Inflammatory macrophage treated with lipopolysaccharide for 1 hour (primary cell): ENCODE data around the gene TARS2.

ENCODE experiments used
- DNase-seq, 2 donors: peaks; one replicate each; pipeline ENCODE4 v3.0.0-alpha.2; 2020 to 2022

TARS2 gene

DNA sequence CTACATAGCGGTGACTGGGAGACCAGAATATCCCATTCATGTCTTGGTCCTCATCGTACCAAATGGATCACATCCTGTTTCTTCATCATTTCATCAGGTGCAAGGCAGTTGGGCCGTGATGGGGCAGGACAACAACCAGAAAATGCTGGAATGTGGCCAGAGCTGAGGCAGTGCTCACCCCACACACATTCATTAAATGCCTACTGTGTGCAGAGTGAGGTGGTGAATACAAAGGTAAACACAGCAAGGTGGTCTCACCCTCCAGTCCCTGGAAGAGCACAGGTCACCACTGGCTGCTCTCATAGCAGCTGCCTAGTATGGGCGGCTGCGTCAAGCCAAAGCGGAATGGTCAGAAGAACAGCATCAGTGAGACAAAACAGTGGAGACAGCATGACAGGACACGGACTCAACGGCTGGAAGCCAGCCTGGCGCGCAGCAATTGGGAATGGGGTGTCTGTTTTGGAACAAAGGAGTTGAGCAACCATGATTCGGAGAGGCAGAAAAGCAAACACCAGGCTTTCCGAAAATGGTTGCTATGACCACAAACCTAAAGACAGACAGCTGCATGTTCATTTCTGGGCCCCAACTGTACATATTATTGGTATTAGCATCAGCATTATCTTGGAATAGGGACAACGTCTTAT is 56.4 kb downstream of the TARS2 start:
- DNase-seq, result no peak

DNA sequence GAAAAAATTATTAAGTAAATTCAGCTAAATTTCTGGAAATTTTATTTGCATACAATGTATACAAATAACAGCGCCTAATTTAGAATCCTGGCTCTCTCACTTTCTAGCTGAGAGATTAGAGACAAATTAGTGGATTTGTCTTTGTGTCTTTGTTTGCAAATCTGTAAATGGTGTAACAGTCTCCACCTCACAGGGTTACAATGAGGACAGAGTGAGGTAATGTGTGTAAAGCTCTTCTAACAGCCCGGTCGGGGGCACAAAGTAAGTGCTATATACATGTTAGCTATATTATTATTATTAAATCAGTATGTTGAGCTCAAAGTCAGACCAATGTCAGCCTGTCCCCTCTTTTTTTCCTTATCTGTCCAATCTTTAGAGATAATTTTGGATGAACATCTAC is 57.0 kb downstream of the TARS2 start:
- no peak for DNase-seq

DNA sequence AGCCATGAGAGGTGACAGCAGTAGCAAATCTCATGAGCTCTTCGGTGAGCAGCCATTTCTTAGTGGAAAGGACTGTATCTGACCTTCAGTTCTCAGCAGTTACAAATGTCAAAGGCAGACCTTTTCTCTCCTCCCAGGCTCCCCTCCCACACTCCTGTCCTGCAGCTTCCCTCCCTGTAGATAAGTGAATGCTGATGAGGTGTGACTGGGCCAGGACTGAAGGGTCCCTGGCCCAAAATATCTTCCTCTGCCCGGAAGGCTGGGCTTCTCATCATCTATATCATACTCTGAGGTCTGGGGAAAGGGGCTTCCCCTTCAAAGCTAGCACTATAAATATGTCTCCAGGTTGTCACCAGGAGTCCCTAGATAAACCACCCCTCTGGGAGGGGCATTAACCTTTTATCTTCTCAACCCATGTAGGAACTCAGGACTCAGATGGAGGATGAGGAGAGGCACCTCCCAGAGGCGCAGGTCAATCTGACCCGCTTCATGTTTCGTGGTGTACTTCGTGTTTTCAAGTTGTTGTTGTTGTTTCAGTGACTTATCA is 58.3 kb downstream of the TARS2 start:
- no peak for DNase-seq

DNA sequence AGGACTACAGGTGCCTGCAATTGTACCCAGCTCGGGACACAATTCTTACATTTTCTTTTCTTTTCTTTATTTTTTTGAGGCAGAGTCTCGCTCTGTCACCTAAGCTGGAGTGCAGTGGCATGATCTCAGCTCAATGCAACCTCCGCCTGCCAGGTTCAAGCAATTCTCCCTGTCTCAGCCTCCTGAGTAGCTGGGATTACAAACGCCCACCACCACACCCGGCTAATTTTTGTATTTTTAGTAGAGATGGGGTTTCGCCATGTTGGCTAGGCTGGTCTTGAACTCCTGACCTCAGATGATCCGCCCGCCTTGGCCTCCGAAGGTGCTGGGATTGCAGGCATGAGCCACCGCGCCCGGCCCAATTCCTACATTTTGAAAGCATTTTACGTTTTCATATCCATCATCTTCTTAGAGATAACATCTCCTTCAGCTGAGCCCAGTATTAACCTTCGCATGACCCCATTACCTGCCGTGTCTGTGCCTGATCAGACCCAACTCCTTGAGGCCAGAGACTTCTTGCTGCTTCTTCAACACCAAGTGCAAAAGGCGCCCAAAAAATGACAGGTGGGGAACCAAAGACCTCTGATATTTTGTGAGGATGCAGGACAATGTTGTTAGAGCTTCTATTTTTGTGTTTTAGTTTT is 59.2 kb downstream of the TARS2 start:
- no peak for DNase-seq

DNA sequence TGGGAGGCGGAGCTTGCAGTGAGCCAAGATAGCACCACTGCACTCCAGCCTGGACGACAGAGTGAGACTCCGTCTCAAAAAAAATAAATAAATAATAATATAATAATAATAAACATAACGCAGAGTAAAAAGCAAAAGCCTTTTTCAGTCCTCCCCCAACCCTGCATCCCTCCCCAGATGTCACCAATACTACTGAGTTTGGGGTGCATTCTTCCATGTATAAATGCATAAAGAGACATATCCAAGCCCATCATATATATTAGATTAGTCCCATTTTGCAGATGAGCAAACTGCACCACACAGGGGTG is 61.1 kb downstream of the TARS2 start:
- DNase-seq, result no peak

GRCh38 chr1:150548632-150549495 is 61.6 kb downstream of the TARS2 start, which contains the start of gene ADAMTSL4:
ADAMTSL4 (plus strand) TSS chr1:150549408; CDS start chr1:150552289, 2,881 bp downstream.
- peak; percentile 64 for DNase-seq

DNA sequence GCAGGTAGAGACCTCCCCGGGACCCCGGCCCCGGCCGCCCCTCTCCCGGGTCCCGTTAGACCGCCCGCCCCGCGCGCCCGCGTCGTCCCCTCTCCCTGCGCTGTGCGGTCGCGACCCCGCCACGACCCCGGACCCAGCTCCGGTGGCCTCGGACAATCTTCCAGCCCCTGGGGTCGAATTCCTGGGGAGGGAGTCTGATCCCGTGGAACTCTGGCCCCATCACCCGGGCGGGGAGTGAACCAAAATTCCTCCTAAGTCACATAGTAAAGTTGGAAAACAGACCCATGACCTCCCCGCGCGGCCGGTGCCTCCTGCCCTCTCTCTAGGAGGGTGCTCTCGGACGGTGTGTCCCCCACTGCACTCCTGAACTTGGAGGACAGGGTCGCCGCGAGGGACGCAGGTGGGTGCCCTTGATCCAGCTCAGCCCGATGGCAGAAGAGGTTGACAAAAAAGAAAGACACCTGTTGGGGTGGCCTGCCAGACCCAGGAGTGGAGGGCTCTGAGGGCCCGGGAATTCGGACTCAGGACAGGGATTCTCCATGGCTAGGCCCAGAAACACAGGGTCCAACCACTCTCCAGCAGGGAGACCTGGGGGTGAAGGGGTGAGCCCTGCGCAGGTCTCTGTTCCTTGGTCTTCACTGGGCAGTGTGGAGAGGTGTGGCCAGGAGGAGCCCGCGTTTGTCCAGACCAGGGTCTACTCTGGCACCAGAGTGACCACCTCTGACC is 62.4 kb downstream of the TARS2 start:
- no peak for DNase-seq

DNA sequence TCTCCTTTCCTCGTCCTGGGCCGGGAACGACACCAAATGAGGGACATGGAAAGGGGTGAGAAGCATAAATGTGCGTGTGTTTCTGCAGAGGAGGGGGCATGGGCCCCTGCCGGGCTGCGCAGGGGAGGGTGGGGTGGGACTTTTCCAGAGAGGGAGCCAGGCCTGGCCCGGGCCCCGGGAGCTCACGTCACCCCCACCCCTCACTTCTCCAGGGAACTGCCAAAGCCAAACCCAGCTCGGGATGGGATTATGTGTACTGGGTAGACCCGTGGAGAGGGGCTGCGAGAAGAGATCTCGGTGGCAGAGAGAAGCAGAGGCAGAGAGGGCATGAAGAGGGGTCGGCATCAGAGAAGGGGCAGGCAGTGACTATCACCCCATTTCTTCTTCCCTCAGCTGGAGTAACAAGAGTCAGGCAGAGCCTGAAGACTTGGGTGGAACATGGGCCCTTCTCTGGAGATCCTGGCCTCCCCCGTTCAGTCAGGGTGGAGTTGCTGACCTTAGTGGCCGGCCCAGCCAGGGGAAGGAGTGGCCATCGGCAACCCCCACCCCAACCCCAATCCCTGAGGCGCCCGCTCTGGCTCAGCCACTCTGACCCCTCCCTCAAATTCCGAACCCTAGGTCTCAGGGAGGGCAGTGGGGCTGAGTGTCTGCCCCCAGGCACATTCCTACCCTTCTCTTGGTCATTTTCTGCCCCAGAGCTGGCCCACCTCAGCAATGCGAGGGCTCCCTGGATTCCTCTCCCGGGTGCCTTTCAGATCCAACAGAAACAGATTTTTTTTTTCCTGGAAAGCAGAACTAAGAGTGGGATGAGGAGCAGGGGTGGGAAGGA is 63.2 kb downstream of the TARS2 start:
- DNase-seq, result no peak

DNA sequence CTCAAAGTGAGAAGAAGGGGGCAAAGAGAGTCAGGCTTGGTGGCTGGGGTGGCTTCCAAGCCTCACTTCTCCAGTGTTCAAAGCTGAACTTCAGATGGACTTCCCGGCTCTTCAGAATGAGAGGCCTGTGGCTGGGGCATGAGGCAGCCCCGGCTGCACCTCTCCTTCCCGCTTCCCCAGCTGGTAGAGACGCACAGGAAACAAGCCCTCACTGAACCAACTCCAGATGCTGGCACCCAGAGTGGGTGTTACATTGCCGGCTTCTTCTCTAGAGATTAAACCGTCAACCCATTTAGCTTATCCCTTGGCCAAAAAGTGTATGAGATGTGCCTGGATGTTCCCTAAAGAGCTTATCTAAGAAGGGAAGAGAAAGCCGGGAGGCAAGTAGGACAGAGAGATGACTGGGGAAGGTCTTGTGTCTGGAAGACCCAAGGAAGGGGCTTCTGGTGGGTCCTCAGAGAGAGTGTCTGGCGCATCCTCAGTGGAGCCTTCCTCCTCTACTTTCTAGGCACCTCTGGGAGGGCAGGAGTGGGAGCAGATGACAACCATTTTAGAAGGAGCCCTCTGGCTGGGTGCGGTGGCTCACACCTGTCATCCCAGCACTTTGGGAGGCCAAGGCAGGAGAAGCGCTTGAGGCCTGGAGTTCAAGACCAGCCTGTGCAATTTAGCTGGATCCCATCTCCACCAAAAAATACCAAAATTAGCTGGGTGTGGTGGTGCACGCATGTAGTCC is 64.0 kb downstream of the TARS2 start:
- peak in 1 of 2 donors; percentile 41 for DNase-seq

DNA sequence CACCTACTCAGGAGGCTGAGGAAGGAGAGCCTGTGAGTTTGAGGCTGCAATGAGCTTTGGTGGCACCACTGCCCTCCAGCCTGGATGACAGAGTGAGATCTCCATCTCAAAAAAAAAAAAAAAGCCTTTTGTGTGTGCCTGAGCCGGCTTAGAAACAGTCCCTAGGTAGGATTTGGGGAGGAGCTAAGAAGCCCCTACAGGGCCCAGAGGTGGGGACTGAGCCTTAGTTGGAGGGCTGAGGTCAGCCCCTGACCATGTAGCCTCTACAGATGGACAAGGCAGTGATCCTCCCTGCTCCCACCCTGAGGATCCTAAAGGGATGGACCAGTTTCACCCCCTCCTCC is 64.5 kb downstream of the TARS2 start:
- no peak for DNase-seq

GRCh38 chr1:150552128-150552910 is 65.1 kb downstream of the TARS2 start:
- peak; percentile 89 to 90 for DNase-seq

GRCh38 chr1:150552911-150553289 is 65.7 kb downstream of the TARS2 start:
- no peak for DNase-seq

DNA sequence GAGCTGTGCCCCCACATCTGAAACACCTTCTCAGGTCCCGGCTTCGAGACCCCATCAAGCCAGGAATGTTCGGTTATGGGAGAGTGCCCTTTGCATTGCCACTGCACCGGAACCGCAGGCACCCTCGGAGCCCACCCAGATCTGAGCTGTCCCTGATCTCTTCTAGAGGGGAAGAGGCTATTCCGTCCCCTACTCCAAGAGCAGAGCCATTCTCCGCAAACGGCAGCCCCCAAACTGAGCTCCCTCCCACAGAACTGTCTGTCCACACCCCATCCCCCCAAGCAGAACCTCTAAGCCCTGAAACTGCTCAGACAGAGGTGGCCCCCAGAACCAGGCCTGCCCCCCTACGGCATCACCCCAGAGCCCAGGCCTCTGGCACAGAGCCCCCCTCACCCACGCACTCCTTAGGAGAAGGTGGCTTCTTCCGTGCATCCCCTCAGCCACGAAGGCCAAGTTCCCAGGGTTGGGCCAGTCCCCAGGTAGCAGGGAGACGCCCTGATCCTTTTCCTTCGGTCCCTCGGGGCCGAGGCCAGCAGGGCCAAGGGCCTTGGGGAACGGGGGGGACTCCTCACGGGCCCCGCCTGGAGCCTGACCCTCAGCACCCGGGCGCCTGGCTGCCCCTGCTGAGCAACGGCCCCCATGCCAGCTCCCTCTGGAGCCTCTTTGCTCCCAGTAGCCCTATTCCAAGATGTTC is 66.3 kb downstream of the TARS2 start:
- no peak for DNase-seq

DNA sequence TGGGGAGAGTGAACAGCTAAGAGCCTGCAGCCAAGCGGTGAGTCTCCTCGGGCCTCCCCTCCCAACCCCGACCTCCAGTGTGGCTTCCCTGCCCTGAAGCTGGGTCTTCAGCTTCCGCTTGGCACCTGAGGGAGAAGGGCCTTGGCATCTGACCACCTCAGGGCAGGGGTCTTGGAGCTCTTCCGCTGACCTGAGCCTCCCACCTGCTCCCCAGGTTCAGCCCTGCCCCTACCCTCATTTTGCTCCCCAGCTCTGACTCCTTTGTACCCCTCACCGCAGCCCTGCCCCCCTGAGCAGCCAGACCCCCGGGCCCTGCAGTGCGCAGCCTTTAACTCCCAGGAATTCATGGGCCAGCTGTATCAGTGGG is 66.8 kb downstream of the TARS2 start:
- DNase-seq, result no peak

GRCh38 chr1:150555198-150555970 is 68.2 kb downstream of the TARS2 start:
- no peak for DNase-seq

- DNase-seq, result no peak
These were observed 69.0 kb downstream of the TARS2 start for GRCh38 chr1:150555971-150556865.

DNA sequence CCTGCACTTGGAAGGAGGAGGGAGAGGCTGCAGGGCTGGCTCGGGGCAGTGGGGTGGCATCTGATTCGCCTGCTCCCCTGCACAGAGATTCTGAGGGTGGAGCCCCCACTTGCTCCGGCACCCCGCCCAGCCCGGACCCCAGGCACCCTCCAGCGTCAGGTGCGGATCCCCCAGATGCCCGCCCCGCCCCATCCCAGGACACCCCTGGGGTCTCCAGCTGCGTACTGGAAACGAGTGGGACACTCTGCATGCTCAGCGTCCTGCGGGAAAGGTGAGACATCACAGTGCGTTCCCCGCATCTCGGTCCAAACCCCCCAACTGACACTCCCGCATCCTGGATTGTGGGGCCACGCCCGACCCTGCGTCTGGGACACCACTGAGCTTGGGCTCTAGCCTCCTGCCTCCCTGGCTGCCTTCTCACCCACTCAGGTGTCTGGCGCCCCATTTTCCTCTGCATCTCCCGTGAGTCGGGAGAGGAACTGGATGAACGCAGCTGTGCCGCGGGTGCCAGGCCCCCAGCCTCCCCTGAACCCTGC is 69.9 kb downstream of the TARS2 start:
- no peak for DNase-seq
